HT1080 (cell line): ENCODE results near the gene HSPB8. TPM values are rescaled to one million over a fixed set of nuclear protein-coding genes. Genes with fewer than 3 reads are reported as not detected.

Source experiments
- total RNA-seq: library from RNA; depleted of rRNA; stranded (reverse); fragments of >200 nt; shearing (Covaris generic); gene quantifications from 2 replicates; pipeline ENCODE4 v1.2.3, GENCODE V29; 2014; rRNA removed

Gene HSPB8
- total RNA-seq, 1 experiment from 2014 or later, result 8.7 TPM

Other genes starting within 250 kb of the HSPB8 start
- gene SRRM4, start 197.4 kb upstream of the HSPB8 start, total RNA-seq, result not detected in 2 replicates
- not detected in 2 replicates for gene CCDC60, start 155.8 kb downstream of the HSPB8 start, total RNA-seq